GM18502 (cell line): ENCODE measurements around the gene PAQR8.
A peak's percentile ranks its signal among the peaks of the same experiment; 100 is the strongest.
"Not testable (repeated sequence)": the region's sequence is repeated elsewhere in the genome, so short reads cannot be mapped to it uniquely, and the experiment has no call there.

Source experiments
- ATAC-seq: cut with Tn5 transposase; IDR thresholded peaks from one replicate; pipeline ENCODE4 v1.9.1; 2021; ENCODE audit warnings: mild to moderate bottlenecking; ENCODE audit not compliant: unreplicated experiment, poor library complexity

The PAQR8 gene

DNA sequence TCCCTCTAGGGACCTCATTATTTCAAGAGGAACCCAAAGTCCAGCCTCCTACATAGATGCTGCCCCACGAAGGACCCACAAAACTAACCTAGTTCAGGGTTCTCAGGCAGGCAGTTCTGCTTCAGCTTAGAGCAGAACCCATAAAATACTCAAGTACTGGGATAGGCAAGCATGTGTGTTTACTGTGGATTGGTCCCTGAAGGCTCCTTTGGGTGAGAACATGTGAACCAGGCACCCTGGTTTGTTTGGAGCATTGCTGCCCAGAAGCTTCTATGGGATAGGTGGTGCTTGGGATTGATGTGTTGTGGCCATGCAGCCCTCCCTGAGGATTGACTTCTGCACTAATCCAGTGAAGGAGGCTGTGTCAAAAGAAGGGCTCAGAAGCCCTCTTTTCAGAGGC lies 43.3 kb downstream of the PAQR8 start:
- ATAC-seq: no peak

DNA sequence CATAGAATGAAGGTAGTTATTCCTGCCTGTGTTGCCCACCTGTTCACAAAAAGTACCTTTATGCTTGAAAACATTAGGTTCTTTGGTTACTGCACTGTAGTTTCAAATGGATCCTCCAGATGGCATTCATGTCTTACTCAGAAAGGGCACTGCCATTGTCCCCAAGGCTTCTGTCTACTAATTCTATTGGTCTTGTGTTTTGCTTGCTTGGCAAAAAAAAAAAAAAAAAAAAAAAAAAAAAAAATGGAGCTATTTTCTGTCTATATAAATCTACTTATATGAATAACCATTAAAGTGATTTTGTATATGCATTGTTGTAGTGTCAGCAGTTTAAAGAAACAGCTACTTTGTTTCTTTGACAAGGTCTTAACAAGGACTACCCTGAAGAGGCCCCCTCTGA lies 45.5 kb downstream of the PAQR8 start:
- ATAC-seq: peak; percentile 76

DNA sequence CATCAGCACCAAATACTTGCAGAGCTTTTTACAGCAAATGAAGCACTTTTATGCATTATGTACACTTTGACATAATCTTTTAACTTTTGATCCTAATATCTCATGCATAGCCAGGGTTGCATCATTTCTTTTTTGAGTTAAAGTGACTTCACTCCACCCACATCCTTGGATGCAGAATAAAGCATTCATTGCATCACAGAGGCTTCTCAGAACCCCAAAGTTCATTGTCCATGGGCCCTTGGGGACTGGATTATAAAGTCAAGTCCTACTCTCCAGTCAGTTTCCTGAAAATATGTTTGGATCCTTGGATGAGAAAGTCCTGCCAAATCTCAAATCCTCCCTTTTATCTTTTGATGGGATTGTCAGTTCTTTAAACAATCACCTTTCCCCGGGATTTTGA lies 47.5 kb downstream of the PAQR8 start:
- no peak for ATAC-seq

DNA sequence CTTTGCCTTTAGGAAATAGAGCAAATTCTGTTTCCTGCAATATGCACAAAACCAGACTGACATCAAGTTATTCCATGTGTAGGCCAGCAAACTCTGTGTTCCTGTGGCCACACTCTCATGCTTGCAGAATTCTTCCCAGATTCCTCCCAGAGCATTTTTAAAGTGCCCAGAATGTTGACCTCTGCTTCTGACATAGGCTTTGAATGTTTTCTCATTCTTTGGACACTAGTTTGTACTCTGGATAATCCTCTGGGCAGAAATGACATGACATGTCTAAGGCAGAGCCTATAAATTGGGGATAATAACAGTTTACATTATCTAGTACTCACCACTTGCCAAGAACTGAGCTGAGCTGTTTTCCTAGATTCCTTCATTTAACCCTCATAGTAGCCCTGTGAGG lies 49.0 kb downstream of the PAQR8 start:
- no peak for ATAC-seq

DNA sequence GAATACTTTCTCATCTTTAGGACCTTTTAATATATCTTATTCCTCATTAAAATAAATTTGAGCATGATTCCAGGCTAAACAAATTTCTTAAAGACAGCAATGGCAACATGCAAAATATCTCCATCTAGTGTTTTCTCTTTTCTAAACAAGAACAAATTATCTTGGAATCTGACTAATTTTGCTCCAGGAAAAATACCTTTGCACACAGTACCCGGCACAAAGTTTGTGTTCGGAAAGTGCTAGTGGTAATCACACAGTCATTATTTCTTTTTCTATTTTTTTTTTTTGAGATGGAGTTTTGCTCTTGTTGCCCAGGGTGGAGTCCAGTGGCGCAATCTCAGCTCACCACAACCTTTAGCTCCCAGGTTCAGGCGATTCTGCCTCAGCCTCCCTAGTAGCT lies 50.0 kb downstream of the PAQR8 start:
- ATAC-seq: no peak

DNA sequence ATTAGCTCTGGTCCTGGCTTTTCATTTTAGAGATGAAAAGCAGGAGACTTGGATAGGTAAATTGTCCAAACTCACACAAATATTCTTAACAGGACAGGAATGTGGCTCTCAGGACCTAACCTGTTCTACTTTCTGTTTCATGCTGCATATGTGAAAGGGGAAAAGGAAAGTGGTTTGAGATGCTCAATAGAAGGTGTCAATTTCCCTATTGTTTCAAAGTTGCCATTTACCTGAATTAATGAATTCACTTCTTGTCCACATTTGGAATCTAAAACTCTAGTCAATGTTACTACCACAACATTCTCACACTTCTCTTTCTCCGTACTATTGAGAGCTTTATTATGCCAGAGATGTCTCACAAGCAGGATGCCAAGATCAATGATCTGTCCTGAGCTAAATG lies 53.4 kb downstream of the PAQR8 start:
- no peak for ATAC-seq

DNA sequence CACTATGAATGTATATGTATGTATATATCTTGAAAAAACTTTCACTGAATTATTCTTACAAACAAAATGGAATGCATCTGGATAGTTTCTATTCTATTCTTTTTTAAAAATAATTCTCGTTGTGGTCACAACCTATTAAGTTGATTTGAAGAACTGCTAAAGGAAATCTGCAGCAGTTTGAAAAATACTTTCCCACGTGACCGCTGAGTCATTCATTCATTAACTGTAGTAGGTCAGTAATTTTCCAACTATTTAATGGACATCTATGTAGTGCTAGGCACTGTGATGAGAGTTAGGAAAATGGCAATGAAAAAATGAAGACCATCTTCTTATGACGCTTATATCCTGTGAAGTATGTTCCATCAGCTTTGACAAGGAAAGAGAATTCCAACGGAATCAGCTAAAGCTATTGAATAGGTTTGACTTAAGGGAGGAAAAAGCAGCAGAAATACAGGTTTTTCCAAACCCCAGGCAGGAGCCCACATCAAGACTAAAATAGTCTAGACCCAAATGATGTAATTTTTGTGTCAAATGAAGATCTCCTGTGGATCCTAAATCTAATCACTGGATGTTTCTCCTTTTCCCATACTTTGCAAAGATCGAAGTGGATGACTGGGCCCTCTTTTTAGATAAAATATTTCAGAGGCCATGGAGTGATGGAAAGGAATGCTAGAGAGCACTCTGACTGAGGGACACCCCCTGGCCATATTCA lies 54.1 kb downstream of the PAQR8 start:
- ATAC-seq: no peak

DNA sequence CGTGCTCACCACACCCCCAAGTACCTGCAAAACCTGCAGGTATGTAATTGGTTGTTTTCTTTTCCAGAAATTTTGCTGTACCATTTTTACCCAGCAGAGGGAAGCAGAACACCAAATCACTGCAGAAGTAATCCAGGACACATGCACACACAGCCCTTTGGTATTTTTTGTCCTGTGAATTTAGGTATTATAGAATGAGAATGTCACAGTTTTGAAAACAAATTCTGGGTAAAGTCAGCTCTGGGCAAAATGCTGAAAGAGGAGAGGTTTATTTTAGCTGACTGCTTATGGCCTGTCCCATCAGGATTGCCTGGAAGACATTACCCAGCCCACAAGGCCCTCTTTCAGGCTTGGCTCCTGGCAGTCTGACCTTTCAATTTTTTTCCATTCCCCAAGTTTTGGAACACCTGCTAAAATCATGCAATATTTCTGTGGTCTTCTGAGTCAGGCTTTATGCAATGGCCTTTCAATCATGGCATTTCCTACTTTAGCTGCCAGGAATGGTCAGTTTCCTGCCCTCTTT lies 54.7 kb downstream of the PAQR8 start:
- no peak for ATAC-seq

DNA sequence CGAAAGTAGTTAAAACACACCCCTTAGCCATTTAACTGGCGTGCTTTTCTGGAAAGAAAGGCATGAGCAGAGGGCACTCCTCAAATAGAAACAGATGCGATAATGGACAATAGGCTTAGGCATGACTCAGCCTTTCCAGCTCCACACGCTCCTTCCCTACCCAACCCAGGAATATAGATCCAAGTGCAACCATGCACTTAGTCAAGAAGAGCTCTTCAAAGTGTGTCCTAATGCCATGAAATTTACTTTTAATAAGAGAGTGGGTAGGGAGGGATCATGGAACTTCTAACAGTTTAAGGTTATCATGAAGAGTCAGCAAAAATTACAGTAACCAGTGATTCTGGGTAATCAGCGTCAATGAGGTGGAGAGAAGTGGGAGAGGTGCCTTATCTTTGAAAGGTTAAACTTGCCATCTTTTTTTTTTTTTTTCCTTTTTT lies 55.7 kb downstream of the PAQR8 start:
- no peak for ATAC-seq

DNA sequence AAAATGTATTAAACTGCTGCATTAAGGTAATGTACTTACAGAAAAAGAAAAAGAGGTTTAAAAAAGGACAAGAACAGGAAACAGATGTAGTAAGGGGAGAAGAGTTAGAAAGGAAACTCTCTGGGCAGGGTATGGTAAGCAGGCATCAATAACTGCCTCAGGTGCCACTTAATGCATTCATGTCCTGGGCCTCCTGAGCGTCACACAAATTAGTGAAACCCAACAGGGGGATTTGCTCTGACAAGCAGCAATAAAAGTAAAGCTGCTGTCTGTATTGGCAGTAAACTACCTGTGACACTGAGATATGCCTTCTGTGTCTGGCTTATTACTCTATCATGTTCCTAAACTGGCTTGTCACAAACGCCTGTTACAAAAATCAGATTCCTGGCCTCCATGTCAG lies 56.7 kb downstream of the PAQR8 start:
- no peak for ATAC-seq

DNA sequence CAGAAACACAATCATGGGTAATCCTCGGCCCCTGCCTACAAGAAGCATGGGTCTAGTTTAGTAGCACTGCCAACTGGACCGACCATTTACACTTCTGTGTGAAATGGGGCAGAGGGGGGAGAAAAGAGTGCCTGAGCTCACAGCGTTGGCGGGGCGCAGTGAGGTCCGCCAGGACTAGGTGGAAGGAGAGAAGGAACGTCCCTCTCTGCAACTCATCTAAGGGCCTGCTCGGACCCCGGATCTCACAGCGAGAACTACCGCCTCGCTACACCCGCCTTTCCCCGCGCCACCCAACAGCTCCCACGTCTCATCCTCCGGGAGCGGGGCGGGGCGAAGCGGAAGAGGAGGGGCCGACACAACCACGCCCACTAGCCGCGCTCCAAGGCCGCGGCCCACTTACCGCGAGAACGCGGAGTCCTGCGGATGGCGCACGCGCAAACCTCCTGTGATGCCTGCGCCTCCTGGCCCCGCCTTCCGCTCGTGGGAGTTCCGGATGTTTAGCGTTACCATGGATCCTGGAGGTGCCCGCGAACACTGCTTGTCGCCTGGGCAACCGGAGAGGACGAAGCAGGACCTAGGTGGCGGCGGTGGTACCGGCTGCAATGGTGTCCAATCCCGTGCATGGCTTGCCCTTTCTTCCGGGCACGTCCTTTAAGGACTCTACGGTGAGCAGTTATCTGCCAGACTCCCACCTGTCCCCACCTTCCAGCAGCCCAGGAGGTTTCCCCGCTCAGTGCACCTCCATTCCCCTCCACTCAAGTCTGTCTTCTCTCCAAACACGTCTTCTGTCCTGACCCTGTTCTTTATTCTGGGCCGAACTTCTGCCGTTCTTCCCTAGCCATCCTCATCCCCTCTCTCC lies 58.1 kb downstream of the PAQR8 start, which contains the start of gene EFHC1:
EFHC1 (plus strand) TSS at position 534 of the 859 bp plus-strand sequence; CDS start at position 603, 69 bp downstream.
- ATAC-seq: peak; percentile 92

DNA sequence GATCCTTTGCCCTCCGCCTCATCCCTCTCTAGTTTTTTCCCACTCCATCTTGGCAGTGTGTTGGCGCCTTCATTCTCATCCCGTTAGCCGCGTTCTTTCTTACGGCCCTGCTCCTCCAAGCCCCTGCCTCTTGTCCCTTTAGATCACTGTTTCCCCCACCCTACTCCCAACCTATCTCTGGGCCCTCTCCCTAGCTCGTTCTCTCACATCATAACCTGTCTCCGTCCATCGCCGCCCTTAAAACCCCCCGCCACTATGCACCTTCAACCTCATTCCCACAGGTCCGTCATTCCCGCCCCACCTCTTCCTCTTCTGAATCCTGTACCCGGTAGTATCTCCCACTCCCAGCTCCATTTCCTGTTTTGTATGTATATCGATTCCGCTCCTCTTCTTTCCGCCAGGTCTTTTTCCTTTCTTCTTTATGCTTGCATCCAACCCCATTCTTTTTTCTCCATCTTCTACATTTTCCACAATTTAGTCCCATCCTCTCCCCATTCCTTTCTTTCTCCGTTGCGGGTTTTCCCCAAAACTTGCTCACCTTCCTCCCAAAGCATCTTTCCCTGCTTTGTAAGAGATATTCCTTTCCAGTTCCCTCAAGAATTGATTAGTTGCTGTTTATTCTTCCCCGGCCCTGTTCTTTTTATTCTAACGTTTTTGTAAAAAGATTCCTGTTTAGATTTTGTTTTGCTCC lies 58.9 kb downstream of the PAQR8 start:
- peak; percentile 2 for ATAC-seq

DNA sequence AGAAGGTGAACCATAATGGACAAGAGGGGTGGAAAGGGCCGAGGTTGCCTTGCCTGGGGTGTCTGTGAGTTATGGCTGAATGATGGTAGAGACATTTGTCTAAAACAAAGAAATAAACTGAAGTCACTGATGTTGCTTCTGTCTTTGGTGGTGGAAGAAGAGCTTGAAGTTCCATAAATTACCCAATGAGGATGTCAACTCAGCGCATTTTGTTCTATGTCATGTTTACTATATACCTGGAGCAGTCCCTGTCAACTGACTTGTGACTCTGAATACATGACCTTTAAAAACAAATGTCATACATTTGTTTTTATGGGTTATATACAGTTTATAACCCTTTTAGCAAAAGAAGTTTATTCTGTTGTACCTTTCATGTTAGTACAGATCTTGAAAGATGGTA lies 60.2 kb downstream of the PAQR8 start:
- no peak for ATAC-seq

DNA sequence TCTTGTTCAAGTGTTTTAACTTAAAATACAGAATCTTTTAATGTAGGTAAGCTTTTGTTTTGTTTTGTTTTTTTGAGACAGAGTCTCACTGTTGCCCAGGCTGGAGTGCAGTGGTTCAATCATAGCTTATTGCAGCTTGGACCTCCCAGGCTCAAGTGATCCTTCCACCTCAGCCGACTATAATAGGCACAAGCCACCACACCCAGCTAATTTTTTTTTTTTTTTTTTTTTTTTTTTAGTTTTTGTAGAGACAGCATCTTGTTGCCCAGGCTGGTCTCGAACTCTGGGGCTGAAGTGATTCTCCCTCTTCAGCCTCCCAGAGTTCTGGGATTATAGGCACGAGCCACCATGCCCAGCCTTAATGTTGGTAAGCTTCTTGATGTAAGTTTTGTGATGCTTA lies 61.5 kb downstream of the PAQR8 start:
- ATAC-seq: no peak

DNA sequence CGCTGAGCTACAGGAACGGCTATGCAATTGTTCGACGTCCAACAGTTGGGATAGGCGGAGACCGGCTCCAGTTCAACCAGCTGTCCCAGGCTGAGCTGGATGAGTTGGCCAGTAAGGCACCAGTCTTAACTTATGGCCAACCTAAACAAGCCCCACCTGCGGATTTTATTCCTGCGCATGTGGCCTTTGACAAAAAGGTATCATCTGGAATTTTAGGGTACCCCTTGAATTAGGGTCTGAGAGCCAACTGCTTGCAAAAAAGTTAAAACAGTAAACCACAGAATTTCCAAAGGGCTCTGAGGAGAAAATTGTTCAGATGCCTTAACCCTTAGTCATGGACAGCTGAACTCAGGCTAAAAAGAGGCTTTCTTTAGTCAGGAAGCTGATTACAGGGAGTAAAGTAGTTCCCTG lies 62.0 kb downstream of the PAQR8 start:
- ATAC-seq: no peak

DNA sequence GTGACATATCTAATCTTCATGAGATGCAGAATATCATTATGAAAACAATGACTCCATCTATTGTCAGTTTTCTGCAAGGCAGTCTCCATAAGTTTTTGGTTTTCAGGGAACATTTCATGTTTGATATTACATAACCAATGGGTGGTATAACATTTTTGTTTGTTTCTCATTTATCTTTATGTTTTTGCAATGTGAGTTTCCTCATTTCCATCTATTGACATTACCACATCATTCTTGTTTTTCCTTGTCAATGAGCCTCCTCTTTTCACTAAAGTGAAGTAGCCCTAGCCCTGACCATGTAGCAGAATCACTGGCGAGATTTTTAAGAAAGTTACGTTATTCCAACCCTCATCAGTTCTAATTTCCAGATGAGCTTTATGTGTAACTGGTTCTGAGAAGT lies 62.6 kb downstream of the PAQR8 start:
- no peak for ATAC-seq

DNA sequence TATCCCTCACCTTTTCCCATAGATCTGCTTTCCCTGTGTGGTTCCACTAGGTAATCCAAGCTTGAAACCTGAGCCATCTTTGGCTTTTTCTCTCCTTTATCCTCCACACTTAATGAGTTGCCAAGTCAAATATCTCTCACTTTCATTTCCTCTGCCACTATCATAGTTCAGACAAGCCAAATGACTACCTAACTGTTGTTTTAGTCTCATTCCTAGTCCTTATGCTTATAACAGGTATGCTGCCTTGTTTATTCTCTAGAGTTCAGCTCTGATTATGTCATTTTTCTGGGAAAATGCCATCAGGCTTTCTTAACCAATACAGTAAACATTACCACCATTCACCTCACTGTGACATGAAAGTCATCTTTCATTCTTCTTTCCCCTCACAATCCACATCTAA lies 64.7 kb downstream of the PAQR8 start:
- ATAC-seq: no peak

DNA sequence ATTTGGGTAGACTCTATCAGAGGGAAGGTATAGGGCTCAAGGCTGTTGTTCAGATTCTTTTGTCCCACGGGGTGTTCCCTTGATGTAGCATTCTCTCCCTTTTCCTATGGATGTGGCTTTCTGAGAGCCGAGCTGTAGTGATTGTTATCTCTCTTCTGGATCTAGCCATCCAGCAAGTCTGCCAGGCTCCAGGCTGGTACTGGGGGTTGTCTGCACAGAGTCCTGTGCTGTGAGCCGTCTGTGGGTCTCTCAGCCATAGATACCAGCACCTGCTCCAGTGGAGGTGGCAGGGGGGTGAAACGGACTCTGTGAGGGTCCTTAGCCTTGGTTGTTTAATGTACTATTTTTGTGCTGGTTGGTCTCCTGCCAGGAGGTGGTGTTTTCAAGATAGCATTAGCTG lies 71.3 kb downstream of the PAQR8 start:
- not testable (repeated sequence) for ATAC-seq

DNA sequence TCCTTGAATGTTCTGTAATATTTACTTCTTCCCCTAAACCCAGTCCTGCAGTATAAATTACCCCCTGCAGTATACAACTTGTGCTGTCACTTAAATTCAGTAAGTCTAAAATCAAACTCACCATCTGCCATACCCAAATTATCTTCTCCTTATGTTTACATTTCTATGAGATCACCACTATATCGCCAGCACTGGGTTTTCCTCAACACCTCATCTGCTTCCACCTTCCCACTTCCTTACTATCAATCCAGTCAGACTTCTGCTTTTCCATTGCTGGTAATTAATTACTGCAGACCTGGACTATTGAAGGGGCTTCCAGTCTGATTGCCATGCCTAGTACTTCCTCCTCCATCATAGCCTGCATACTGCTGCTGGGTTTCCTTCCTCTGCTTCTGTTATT lies 73.4 kb downstream of the PAQR8 start:
- no peak for ATAC-seq

DNA sequence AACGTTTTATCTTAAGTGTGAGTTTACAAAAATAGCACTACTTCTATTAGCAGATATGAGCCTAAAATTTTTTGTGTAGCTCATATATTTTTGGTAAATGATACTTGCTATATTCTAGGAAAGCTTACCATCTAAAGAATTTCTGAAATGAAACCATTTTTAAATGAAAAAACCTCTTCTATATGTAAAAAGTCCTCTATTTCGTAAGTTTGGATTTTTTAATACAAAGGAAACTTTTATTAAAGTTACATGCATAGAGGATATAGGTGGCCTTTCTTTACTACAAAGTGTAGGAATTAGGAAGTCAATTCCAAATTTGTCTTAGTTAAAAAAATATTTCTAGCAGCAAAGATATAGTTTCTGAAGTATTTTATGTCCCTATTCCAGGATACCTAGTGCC lies 77.0 kb downstream of the PAQR8 start:
- ATAC-seq: no peak

DNA sequence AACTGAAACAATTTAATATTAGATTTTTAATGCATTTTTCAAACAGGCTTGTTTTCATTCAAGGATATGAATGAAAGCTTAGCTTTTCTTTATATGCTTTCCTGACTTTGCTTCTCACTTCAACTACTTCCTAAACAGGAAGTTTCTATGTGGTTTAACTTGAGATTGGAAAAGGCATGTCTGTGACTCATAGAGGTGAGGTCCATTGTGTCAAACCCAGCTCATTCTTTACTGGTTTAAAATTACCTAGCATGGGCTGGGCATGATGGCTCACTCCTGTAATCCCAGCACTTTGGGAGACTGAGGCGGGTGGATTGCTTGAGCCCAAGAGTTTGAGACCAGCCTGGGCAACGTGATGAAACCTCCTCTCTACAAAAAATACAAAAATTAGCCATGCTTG lies 92.6 kb downstream of the PAQR8 start:
- no peak for ATAC-seq
